Activated CD4-positive, CD25-positive, alpha-beta regulatory T cell treated with anti-CD3 and anti-CD28 coated beads, Interleukin-2, amount 50 U/mL, for 24 hours (primary cell): ENCODE measurements around the gene B4GAT1.
"Not testable (repeated sequence)": the region's sequence is repeated elsewhere in the genome, so short reads cannot be mapped to it uniquely, and the experiment has no call there.

Experiments
- ATAC-seq, 2 donors: fragments of 150-1000 bp; cut with Tn5 transposase; one replicate each; pipeline ENCODE4 v1.10.0; 2021; ENCODE audit warnings: mild to moderate bottlenecking in 1 of 2, moderate library complexity in 1 of 2

Gene B4GAT1

DNA sequence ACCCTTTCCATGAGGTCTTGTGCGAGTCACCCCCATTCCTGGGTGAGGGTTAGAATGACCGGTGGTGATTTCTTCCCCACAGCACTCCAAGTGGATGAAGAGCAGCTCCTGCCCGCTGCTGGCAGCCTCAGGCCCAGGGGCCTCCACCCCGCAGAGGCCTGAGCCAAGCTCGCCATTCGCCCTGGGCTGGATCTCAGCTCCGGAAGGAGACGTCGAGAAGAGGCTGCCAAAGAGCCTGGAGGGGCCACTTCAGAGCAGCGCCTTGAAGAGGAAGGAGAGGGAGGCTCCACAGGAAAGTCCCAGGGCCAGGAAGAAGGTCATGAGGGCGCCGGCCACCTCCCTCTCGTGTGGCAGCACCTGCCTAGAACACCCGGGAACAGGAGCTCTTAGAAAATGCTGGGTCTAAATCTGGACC, 15.8 kb upstream of the B4GAT1 start:
- ATAC-seq, result no peak

DNA sequence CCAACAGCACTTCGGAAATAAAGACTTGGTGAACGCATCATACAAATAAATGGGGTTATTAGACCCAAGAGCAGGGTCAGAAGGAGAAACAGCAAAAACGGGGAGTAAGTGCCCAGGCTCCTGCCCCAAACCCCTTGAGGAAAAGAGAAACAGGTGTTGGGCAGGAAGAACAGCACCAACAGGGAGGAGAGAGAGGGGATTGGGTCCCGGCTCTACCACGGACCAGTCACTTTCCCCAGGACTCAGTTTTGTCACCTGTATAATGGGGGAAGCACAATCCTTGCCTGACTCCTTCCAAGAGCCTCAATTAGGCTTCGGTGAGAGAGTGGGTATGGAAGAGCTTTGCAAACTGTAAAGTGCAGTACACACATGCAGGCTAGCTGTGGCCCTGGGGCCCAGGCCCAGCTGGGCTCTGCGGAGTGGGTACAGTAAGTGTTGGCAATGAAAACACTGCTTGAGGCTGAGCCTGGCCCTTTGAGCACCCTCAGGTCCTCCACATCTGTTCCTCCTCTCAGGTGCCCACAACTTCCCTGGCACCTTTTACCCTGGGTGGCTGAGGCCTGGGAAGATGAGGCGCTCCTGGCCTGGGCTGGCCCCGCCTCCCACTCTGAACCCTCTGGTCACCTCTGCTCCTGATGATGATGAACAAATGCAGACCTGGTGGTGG, 15.2 kb upstream of the B4GAT1 start:
- no peak for ATAC-seq

DNA sequence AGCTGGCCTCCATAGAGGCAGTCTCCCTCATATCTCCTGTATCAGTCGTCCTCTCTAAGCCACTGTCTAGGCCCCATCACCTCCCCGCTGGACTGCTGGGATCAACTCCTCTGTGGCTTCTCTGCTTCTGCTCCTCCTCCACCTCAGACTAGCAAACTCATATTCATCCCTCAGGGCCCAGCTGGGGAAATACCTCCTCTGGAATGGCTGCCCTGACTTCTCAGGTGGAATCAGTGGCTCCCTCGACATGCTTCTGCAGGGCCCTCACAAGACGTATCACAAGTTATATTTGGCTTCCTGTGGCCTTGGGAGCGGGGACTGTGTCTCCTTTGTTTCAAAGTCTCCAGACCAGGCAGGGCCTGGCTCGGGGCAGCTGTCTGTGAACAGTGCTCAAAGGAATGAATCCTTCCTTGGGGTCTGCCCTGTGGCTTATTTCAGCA, 14.1 kb upstream of the B4GAT1 start:
- no peak for ATAC-seq

DNA sequence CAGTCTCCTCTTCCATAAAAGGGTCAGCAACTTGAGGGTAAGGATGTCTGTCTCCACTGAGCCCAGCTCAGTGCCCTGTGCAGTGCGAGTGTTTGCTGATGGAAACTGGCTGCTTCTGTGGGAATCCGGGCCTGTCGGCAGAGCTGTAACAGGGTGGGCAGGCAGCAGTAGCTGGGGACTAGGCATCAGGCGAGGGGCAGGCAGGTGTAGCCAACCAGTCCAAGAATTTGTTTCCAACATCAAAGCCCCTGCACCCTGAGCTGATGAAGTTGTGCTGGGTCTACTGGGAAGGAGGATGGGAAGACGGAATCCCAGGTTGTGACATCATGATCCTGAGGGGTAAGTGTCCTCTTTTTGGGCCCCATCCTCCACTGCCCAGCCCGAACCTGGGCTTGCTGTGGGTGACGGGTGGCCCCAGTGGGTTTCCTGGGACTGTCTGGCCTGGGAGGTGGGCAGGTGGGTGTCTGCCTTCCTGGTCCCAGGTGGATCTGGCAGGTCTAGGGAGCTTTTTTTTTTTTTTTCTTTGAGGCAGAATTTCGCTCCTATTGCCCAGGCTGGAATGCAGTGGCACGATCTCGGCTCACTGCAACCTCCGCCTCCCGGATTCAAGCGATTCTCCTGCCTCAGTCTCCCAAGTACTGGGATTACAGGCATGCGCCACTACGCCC, 13.1 kb upstream of the B4GAT1 start:
- no peak for ATAC-seq

DNA sequence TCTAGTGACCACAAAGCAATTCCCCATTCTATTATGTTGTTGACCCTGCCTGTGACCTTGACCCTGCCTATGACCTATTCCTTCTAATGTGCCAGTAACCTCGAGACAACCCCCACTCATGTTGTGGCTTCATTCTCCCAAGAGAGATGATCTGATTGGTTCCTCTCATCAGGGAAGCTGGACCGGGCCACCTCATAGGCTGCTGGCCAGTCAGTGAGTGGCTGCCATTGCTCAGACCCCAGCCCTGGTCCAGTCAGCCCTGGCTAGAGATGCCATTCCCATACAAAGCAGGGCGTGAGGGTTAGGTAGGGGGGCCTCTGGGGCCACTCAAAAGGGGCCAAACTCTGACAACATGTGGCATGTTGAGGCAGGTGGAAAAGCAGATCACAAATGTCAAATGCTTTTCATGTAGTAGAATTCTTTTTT, 12.2 kb upstream of the B4GAT1 start:
- ATAC-seq, result no peak

DNA sequence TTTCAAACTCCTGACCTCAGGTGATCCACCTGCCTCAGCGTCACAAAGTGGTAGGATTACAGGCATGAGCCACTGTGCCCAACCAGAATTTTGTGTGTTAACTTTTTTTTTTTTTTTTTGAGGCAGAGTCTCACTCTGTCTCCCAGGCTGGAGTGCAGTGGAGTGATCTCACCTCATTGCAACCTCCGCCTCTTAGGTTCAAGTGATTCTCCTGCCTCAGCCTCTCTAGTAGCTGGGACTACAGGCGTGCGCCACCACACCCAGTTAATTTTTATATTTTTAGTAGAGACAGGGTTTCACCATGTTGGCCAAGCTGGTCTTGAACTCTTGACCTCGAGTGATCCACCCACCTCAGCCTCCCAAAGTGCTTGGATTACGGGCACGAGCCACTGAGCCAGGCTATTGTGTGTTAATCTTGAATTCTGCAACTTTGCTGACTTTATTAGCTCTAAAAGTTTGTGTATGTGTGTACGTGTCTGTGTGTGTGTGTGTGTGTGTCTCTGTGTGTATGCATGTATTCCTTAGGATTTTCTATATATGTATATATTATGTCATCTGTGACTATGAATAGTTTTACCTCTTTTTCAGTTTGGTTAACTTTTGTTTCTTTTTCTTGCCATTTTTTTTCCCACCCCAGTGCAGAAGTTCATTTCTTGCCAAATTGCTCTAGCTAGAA, 3.3 kb upstream of the B4GAT1 start:
- not testable (repeated sequence) for ATAC-seq

DNA sequence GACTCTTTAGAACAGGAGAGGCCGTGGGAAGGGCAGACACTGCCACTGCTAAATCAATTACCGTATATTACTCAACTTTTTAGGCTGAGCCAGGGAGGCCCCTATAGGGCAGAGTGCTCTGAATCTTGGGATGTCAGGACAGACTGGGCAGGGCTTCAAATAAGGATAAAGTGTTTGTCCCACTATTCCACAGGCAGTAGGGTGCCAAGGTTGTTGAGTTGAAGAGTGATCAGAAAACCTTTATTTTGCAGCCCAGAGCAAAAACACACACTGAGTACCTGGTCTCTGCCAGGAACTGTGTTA, 1.6 kb upstream of the B4GAT1 start:
- no peak for ATAC-seq

DNA sequence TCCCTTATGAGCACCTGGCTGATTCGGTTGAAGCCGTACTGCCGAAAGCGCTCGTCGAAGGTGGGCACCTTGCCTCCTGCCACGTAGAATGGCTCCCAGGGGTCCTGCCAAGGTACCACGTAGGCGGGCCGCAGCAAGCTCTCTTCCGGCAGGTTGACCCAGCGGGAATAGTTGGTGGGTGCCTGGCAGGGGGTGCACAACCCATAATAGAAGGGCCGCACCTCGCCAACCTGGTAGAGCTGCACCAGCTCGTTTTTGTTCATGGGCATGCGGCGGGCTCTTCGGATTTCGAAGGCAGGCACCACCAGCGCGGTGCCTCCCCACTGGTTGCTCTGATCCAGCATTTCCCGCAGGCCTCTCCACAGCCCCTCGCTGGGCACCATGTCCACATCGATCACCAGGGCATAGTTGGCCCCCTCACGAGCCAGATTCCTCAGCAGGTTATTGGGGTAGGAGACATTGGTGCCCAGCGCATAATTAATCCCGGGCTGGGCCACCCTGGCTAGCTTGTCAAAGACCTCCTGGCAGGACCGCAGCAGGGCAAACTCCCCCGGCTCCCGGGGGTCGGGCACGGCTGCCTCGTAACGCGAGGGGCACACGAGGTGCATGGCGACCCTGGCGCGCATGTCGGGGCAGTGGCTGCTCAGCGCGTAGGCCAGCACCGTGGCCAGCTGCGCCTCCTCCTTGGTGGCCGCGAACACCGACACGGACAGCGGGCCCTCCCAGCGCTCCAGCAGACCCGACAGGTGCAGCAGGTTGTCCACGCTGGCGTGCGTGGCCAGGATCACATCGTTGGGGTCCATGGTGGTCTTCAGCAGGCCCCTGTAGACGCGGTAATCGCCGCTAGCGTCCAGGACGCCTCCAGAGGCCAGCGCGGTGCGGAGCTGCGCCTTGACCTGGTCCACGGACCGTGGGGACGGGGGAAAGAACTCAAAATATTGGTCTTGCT, 679 bp downstream of the B4GAT1 start:
- ATAC-seq, result no peak

DNA sequence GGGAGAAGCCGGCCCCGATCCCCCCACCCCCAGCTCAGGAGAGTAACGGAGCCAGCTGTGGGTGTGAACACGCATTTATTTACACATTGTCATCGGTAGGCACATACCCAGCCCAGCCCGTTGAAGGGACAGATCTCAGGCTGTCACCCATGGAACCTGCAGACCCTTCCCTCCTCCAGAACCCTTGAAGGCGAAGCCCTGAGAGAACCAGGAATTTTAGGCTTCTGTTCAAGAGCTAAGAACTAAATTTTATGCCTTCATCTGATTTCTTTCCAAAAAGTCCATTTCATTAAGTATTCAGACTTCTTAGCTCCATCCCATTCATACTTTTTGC, 2.1 kb downstream of the B4GAT1 start:
- ATAC-seq, result peak; percentile 5 to 6

DNA sequence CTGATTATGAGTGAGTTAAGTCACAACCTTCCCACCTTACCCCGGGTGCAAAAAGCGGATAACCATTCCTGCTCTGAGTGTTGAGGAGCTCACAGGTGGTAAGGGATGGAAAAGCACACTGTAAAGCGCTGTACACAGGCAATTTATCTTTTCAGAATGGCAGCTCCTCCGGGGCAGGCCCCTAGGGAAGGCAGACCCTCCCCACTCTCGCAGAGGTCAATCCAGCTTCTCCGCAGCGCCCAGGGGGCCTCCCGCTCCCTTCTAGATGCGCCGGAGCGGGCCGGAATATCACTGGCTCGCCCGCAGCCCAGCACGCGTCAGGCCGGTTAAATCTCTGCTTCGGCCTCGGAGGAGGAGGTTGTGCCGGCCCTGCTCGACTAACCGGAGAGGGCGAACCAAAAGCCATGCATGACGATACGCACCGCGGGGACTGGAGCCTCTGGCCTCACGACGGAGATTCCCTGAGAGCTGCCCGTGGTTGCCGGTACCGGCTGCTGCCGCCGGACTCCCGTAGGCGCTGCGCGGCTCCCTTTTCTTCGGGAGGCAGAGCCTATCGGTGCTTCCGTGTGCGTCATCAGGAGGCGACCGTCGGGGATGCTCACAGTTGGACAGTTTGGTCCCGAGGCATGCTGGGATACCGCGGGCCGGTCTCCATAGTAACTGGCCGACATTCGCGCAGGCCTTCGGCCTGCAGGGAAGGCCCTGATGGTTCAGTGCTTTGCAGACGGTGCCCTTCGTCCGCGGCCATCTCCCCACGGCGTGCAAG, 2.7 kb downstream of the B4GAT1 start, which contains the start of gene BRMS1:
Gene BRMS1, minus strand, starts transcription at position 555 of the 766 bp plus-strand sequence. CDS start 2,870 bp downstream, outside the sequence.
- ATAC-seq, result peak; percentile 82 to 86

DNA sequence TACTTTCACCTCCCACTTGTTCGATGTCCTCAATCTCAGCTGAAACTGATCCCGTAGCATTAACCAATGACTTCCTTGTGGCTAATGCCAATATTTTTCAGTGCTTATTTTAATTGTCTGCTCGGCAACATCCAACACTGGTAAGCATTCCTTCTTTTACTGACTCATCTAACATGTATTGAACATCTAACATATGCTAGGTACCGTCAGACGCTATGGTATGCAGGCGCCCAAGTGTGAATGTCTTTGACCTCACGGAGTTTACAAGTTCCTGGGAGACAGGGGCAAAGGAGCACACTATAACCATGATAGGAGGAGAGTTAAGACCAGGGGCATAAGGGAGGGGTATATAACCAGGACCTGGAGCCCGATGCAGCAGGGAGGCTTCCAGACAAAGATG, 4.3 kb downstream of the B4GAT1 start:
- ATAC-seq, result no peak

DNA sequence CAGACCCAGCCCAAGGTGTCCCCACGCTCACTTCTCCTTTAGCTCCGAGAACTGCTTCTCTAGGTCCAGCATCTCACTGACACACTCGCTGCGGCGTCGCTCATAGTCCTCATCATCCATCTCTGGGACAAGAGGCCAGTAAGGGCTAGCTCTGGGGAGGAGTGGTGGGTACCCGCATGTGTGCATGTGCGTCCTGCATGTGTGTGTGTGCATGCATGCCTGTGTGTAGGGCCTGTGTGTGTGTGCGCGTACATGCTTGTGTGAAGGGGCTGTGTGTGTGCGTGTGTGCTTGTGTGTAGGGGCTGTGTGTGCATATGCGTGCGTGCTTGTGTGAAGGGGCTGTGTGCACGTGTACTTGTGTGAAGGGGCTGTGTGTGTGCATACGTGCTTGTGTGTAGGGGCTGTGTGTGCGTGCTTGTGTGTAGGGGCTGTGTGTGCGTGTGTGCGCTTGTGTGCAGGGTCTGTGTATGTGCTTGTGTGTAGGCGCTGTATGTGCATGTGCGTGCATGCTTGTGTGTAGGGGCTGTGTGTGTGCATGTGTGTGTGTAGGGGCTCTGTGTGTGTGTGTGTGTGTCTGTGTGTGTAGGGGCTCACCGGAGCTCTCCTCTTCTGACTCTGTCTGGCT, 5.8 kb downstream of the B4GAT1 start:
- no peak for ATAC-seq

DNA sequence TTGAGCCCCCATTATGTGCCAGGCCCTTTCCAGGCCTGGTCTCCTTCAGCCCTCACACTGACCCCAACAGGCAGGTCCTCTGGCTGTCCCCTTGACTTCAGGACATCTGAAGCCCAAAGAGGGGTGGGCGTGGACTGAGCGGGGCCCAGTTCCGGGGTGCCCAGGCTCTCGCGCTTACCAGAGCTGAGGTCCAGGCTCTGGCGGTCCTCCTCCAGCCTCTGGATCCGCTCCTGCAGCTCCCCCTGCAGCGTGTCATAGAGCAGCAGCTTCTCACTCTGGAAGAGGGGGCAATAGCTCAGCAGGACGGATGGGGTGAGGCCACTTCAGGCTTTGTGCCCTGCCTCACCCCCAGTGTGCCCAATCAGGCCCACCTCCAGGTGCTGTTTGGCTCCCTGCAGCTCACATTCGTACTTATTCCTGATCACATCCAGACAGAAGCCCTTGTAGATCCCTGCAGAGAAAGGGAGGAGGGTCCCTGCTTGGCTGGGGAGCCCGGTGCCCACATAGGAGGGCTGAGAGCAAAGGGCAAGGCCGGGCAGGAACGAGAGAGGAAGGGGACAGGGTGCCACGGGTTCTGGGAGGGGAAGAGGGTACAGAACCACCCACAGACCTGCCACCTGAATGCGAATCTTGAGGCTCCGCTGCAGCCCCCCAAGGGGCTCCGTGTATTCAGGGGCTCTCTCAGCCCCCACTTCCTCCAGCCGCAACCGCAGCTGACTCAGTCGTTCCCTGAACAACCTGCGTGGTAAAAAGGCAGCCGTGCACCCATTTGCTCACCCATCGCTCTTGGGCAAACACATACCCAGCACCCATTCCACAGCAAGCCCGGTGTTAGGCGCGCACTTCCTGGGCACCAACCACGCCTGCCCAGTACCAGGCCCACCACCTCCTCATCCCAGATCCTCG, 6.6 kb downstream of the B4GAT1 start:
- no peak for ATAC-seq

DNA sequence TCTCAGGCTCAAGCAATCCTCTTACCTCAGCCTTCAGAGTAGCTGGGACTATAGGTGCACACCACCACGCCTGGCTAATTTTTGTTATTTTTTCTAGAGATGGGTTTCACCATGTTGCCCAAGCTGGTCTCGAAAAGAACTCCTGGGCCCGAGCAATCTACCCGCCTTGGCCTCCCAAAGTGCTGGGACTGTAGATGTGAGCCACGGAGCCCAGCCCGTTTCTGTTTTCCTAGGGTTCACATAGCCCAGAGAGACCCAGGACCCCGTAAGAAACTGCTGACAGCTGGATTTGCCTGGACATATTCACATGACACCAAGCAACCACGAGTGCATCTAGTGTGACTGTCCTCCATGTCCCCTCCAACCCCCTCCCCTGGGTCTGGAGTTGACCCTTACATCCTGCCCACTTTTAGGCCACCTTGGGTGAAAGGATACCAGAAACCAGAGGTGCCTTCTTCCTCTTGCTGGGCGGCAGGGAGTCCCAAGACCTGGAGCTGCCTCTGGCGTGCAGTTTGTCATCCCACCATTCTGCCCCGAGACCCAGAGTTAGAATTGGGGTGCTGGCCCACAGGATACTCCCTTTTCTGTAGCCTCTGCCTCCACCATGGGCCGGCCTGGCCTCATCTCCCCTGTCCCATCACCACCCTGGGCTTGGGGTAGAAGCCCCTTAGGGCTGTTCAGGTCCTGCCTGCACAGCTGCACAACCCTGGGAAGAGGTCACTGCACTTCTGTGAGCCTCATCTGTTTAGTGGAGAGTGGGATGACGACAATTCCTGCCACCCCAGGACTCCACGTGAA, 7.5 kb downstream of the B4GAT1 start:
- ATAC-seq, result no peak

DNA sequence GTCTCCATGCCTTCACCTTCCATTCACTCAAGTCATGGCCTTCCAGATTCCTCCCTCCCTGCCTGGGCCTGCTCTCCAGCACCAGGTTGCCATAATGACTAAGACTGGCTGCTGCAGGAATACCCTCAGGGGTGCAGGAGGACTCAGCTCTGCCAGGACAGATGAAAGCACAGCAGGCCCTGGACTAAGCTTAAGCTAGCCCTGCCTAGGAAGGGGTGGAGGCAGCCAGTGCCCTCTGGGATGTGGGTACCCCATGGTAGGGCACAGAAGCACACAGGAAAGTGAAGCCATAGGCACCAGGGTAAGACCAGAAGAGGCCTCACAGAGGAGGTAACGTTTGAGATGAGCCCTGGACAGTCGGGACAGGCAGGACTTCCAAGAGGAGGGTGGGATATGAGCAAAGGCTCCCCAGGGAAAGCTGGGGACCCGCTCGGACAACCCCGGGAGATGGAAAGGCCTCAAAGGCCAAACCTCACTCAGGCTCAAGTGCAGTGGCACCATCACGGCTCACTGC, 8.2 kb downstream of the B4GAT1 start:
- no peak for ATAC-seq

DNA sequence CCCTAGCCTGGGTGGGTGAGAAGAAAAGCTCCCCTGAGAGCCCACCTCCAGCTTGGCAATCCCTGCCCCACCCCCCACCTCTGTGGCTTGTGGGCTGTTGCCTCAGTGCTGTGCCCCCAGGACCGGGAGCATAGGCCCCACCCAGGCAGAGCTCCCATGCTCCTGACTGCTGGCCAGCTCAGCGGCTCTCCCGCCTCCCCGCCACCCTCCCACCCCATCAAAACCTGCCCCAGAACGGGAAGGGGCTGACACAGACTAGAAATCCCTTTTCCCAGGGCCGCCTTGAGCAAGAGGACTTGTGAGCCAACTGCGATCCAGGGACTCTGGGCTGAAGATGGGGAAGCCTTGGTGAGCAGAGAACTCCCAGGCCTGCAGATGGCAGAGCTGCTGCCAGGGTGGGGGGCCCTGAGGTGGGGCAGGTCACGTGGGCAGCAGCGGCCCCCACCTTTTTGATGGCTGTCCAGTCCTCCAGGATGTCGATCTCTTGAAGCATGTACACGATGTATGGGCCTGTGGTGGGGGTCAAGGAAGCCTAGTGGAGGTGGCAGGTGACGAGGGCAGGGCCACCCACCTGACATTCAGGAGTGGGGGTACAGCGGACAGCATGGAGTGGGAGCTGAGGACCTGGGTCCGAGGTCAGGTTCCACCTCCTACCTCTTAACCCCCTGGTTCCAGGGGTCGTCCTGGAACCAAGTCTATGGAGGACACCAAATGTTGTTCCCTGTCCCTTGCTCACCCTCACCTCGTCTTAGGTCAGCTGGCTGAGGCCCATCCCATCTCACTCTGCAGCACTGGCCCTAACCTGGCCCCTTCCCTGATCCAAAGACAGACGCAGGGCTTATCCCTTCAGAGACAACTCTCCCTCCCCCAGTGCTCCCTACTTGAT, 8.9 kb downstream of the B4GAT1 start:
- ATAC-seq, result no peak

DNA sequence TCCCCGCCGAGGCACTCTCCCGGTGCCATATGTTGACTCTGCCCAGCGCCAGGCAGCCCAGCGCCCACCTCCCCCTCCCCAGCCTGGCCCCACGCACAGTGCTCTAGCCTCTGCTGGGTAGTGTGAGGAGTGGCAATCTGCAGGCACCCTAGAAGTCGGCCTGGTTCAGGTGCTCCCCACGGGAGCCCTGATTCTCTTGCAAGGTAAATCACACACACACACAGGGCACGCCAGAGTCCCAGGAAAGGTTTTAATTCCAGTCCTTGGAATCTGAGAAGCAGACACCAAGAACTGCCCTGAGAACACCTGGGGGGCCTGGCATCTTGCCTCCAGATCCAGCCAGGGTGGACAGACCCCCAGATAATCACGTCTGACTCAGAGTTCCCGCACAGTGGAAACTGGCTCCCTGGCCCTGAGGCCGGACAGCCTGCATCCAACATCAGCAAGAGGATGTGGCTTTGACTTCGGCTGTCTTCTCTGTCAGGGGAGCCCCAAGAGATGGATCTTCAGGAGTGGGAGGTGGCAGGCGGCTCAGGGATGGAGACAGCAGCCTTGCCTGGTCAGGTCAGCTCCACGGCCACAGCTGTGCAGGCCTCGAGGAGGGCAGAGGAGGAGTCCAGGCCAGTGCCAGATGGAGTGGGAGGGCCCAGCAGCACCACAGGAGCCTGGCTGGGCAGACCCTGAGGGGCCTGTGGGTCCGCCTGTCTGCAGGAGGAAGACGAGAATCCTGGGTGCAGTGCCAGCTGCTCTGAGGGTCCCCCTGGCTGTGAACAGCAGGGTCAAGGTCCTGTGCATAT, 10.1 kb downstream of the B4GAT1 start:
- no peak for ATAC-seq
